ENCODE measurements around the gene FBXW7. TPM values are rescaled to one million over a fixed set of nuclear protein-coding genes. Genes with fewer than 3 reads are reported as not detected.

FBXW7 gene
- total and polyA plus RNA-seq, 2 of the 8 experiments (the other 6 are each of a cell fraction or from before 2014, with no cell fraction given) = 6.0 to 26.7 TPM

GRCh38 chr4:152331042-152331441, 204.8 kb downstream of the FBXW7 start:
- no peak overlapping the region for H2BK12ac ChIP-seq (ENCODE audit: low read depth, low read length)
- CTCF ChIA-PET (ENCODE audit: partially characterized antibody) = no interaction called here
- DNase-seq (ENCODE audit: low read depth in 1 of 2, low spot score in 2 of 2) = no peak
- TF ChIP-seq POLR2A (IDR thresholded peaks at IDR 0.05; ENCODE audit: control extremely low read depth in 1 of 2, low read depth in 2 of 2, low read length in 2 of 2) = no peak
- TF ChIP-seq CBX5 (IDR thresholded peaks at IDR 0.05; ENCODE audit: low read depth, low read length) = no peak
- no peak for TF ChIP-seq NRF1 (IDR thresholded peaks at IDR 0.05; ENCODE audit: low read depth, low read length)
- no peak for TF ChIP-seq TCF12 (IDR thresholded peaks at IDR 0.05; ENCODE audit: low read depth, low read length)
- no peak for TF ChIP-seq HDAC2 (IDR thresholded peaks at IDR 0.05; ENCODE audit: borderline replicate concordance in 1 of 2, low read depth in 2 of 2, low read length in 2 of 2)
- TF ChIP-seq SP4 (IDR thresholded peaks at IDR 0.05; ENCODE audit: low read length) = no peak
- TF ChIP-seq MAX (IDR thresholded peaks at IDR 0.05) = no peak
- TF ChIP-seq PHF8 (conservative IDR thresholded peaks at IDR 0.05; ENCODE audit: low read depth, low read length) = no peak
- TF ChIP-seq CHD1 (IDR thresholded peaks at IDR 0.05; ENCODE audit: low read depth, low read length) = no peak
- no peak for TF ChIP-seq KDM4A (IDR thresholded peaks at IDR 0.05; ENCODE audit: low read depth, low read length, severe bottlenecking)
- no peak for TF ChIP-seq E2F6 (IDR thresholded peaks at IDR 0.05)
- no peak for TF ChIP-seq JUND (IDR thresholded peaks at IDR 0.05; ENCODE audit: low read length)
- no peak for TF ChIP-seq JUN (IDR thresholded peaks at IDR 0.05; ENCODE audit: low read depth, low read length)
- no peak for TF ChIP-seq SP2 (IDR thresholded peaks at IDR 0.05; ENCODE audit: low read length)
- no peak for TF ChIP-seq RBBP5 (IDR thresholded peaks at IDR 0.05; ENCODE audit: borderline replicate concordance, low read depth, low read length)

More at GRCh38 chr4:152331042-152331441, 204.8 kb downstream of the FBXW7 start:
- no peak overlapping the region for H2BK5ac ChIP-seq (ENCODE audit: low read depth, low read length)
- H2BK120ac ChIP-seq (replicated peaks; ENCODE audit: low read depth, low read length) = no peak overlapping the region
- FAIRE-seq = no peak
- H3K4me3 ChIP-seq (ENCODE audit: extremely low read depth in 1 of 4, insufficient read depth in 2 of 4, low read depth in 3 of 4, low read length in 4 of 4) = no peak overlapping the region
- no peaks in the 10 kb centered on the region for H3K79me2 ChIP-seq (ENCODE audit: control insufficient read depth in 1 of 2, insufficient read depth in 2 of 2, low read length in 2 of 2)
- 81% methylated on average over 2 of the region's 2 CpGs; no CpG with 5 or more reads in 1 of the 2 experiments for WGBS, 2 experiments (ENCODE audit: extremely low coverage in 1 of 2, insufficient coverage in 1 of 2, insufficient read length in 1 of 2, insufficient replicate concordance in 2 of 2, low coverage in 1 of 2, low lambda C conversion rate in 2 of 2, missing lambda C conversion rate in 1 of 2)
- no peak overlapping the region for H4K91ac ChIP-seq (replicated peaks; ENCODE audit: insufficient read length, low read length)
- no peak overlapping the region for H2BK15ac ChIP-seq (ENCODE audit: low read length)
- POLR2A ChIA-PET (ENCODE audit: partially characterized antibody) = no interaction called here
- peaks cover 0 to 4% (median 1%) of the 10 kb centered on the region in 4 experiments; a peak in 3 of 8 replicates for H3K36me3 ChIP-seq (ENCODE audit: control insufficient read depth in 2 of 4, insufficient read depth in 4 of 4, low read length in 3 of 4)
- no peak overlapping the region for H3K23ac ChIP-seq (ENCODE audit: insufficient read length)
- H3K56ac ChIP-seq (replicated peaks; ENCODE audit: insufficient read length, low read depth, low read length) = no peak overlapping the region
- no peak overlapping the region for H3K4me2 ChIP-seq (ENCODE audit: insufficient read depth in 1 of 2, low read depth in 2 of 2, low read length in 2 of 2)
- no peaks in the 10 kb centered on the region for H3K23me2 ChIP-seq (ENCODE audit: low read depth, low read length)
- H3K9me3 ChIP-seq (ENCODE audit: insufficient read depth in 2 of 2, low read depth in 1 of 2, low read length in 1 of 2) = no peaks in the 10 kb centered on the region
- H3K9ac ChIP-seq (replicated peaks in 1 of 4; ENCODE audit: extremely low read depth in 1 of 4, low read depth in 3 of 4, low read length in 3 of 4) = no peak overlapping the region
- no peaks in the 10 kb centered on the region for H3K4me1 ChIP-seq (replicated peaks in 1 of 4; ENCODE audit: control insufficient read depth in 3 of 4, insufficient read depth in 4 of 4, low read length in 3 of 4)
- no peak overlapping the region for H2BK20ac ChIP-seq (ENCODE audit: low read length)
- H4K20me1 ChIP-seq (replicated peaks in 1 of 2; ENCODE audit: control insufficient read depth in 1 of 2, insufficient read depth in 2 of 2, low read length in 2 of 2) = no peaks in the 10 kb centered on the region
- no peak overlapping the region for H3K4ac ChIP-seq (replicated peaks; ENCODE audit: insufficient read length, low read depth, low read length)
- H3K27ac ChIP-seq (ENCODE audit: low read depth, low read length) = no peak overlapping the region
- no peaks in the 10 kb centered on the region for H3K27me3 ChIP-seq (replicated peaks in 1 of 4; ENCODE audit: control insufficient read depth in 3 of 4, extremely low read depth in 1 of 4, insufficient read depth in 3 of 4, low read length in 3 of 4)
- no peak overlapping the region for H4K5ac ChIP-seq (ENCODE audit: insufficient read length, low read depth, low read length)
- H2AFZ ChIP-seq (ENCODE audit: low read length) = no peak overlapping the region
- H2AK5ac ChIP-seq (ENCODE audit: low read depth, low read length) = no peak overlapping the region
- no peak overlapping the region for H4K8ac ChIP-seq (ENCODE audit: extremely low read depth, insufficient read depth, low read length)
- no peak overlapping the region for H3K14ac ChIP-seq (ENCODE audit: insufficient read length)
- no peak overlapping the region for H3K18ac ChIP-seq (ENCODE audit: extremely low read depth, low read length)
- no peaks in the 10 kb centered on the region for H3K79me1 ChIP-seq (ENCODE audit: low read depth, low read length)
